ENCODE data around the gene NOXA1. TPM values are rescaled to one million over a fixed set of nuclear protein-coding genes. Genes with fewer than 3 reads are reported as not detected.

NOXA1 gene
- total RNA-seq, 1 donor = 0.36 TPM

DNA sequence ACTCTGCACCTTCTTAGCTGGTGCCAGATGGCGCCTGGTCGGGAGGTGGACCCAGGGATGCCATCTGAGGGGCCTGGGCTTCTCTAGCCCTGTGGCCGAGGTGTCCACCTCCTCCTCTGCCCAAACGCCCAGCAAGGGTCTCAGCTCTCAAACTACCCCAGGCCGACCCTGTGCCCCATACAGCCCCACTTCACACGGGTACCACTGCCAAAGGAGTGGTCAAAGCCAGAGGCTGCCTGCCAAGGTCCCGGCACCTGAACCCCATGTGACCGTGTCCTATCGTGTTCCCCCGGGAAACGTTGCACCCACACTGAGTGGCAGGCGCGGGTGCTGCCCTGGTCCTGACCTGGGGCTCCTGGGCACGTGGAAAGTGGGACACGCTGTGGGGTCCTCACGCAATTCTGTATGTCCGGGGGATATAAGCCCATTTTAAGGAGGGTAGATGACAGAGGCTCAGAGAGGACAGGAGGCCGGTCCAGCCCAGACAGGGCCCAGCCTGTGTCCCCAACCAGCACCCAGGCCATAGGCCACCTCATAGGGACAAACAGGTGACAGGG, 16.0 kb downstream of the NOXA1 start:
- H3K4me3 ChIP-seq (ENCODE audit: low read depth, low read length) = no peak overlapping the region
- DNase-seq (ENCODE audit: low read depth) = no peak
- TF ChIP-seq, protein P1, sequence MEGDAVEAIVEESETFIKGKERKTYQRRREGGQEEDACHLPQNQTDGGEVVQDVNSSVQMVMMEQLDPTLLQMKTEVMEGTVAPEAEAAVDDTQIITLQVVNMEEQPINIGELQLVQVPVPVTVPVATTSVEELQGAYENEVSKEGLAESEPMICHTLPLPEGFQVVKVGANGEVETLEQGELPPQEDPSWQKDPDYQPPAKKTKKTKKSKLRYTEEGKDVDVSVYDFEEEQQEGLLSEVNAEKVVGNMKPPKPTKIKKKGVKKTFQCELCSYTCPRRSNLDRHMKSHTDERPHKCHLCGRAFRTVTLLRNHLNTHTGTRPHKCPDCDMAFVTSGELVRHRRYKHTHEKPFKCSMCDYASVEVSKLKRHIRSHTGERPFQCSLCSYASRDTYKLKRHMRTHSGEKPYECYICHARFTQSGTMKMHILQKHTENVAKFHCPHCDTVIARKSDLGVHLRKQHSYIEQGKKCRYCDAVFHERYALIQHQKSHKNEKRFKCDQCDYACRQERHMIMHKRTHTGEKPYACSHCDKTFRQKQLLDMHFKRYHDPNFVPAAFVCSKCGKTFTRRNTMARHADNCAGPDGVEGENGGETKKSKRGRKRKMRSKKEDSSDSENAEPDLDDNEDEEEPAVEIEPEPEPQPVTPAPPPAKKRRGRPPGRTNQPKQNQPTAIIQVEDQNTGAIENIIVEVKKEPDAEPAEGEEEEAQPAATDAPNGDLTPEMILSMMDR (IDR thresholded peaks at IDR 0.05; ENCODE audit: insufficient read depth, low read length) = no peak

DNA sequence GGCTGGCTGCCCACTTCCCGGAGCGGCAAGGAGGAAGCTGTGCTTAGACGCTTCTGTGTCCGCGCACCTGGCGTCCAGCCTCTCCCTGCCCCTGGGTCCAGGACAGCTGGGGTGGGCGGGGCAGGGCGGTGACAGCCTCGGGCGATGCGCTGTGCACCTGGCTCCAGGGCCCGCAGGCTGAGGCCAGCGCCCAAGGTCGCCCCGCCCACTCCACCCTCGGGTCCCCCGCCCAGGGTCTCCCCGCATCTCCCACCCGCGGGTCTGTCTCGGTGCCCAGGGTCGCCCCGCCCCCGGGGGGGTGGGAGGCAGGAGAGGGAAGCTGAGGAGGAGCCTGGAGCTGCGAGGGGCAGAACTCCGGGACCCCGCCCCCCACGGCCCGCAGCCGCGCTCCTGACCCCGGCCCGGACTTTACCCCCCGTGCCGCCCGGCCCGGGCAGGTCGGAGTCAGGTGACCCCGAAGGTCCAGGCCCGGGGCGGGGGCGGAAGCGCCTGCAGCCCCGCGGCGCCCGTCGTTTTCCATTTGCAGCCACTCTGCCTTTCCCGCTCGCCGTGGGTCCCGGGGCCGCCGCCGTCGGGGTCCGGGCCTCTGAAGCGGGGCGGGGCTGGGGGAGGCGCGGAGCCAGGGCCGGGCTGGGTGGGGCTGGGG, 18.2 kb downstream of the NOXA1 start, which contains the start of gene ENTPD8:
TSS of gene ENTPD8 (minus strand) at position 69 of the 646 bp plus-strand sequence. CDS start 3,072 bp downstream, outside the sequence.
- TF ChIP-seq, protein P1 (IDR thresholded peaks at IDR 0.05; ENCODE audit: insufficient read depth, low read length) = no peak
- no peak for DNase-seq (ENCODE audit: low read depth)
- H3K4me3 ChIP-seq (ENCODE audit: low read depth, low read length) = peak within 1 kb of the TSS; percentile 17

DNA sequence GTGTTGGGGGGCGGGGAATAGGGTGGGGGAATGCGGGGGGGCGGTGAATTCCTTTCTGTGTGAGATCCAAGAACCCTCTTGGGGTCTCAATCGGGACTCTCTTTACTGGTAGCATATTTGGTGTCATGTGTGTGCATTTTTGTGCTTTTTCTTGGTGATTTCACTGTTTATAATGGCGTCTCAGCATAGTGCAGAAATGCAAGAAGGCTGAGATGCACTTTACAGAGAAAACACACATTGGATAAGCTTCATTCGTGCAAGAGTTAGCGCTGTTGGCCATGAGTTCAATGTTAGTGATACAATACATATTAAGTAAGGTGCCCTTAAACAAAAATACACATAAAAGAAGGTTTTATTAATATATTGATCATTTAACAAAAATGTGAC, 18.7 kb downstream of the NOXA1 start:
- TF ChIP-seq, protein P1 (IDR thresholded peaks at IDR 0.05; ENCODE audit: insufficient read depth, low read length) = no peak
- no peak overlapping the region for H3K4me3 ChIP-seq (ENCODE audit: low read depth, low read length)
- DNase-seq (ENCODE audit: low read depth) = no peak

DNA sequence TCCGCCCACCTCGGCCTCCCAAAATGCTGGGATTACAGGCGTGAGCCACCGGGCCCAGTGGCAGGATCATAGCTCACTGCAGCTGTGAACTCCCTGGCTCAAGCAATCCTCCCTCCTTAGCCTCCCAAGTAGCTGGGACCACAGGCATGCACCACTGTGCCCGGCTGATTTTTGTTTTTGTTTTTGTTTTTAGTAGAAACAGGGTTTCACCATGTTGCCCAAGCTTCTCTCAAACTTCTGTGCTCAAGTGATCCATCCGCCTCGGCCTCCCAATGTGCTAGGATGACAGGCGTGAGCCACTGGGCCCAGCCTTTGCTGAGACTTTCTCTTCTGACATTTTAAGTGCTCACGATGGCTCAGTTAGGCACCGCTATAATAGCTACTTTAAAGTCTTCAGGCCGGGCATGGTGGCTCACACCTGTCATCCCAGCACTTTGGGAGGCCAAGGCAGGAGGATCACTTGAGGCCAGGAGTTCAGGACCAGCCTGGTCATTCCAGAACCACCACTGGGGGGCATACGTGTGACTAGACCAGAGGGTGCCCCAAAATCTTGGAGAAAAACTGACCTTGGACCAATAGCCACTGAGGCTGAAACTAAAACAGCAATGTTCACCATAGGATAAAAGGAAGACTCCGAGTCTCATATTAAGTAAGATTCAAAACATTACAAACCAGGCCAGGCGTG, 21.1 kb downstream of the NOXA1 start:
- DNase-seq (ENCODE audit: low read depth) = no peak
- TF ChIP-seq, protein P1 (IDR thresholded peaks at IDR 0.05; ENCODE audit: insufficient read depth, low read length) = peak; percentile 5

DNA sequence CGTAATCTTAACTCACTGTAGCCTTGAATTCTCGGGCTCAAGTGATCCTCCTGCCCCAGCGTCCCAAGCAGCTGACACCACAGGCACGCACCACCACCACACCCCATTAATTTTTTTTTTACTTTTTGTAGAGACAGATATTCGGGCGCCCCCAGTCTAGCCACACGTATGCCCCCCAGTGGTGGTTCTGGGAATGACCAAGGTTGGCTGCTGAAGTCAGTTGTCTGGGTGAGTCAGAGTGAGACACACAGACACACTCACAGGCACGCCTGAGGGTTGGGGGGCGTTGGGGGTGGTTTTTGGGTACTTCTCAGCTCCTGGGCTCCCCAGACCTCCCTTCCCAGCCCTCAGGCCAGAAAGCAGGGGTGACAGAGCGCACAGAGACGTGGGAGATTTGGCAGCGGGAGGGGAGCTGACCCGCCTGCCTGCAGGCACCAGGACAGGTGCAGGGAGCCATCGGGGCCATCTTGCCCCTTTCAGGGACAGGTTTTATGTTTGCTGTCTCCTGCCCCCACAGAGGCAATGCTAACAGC, 22.1 kb downstream of the NOXA1 start:
- TF ChIP-seq, protein P1 (IDR thresholded peaks at IDR 0.05; ENCODE audit: insufficient read depth, low read length) = peak; percentile 89
- DNase-seq (ENCODE audit: low read depth) = peak; percentile 80
- H3K4me3 ChIP-seq (ENCODE audit: low read depth, low read length) = no peak overlapping the region

More for the DNA sequence above, 21.1 kb downstream of the NOXA1 start:
- H3K4me3 ChIP-seq (ENCODE audit: low read depth, low read length) = no peak overlapping the region

DNA sequence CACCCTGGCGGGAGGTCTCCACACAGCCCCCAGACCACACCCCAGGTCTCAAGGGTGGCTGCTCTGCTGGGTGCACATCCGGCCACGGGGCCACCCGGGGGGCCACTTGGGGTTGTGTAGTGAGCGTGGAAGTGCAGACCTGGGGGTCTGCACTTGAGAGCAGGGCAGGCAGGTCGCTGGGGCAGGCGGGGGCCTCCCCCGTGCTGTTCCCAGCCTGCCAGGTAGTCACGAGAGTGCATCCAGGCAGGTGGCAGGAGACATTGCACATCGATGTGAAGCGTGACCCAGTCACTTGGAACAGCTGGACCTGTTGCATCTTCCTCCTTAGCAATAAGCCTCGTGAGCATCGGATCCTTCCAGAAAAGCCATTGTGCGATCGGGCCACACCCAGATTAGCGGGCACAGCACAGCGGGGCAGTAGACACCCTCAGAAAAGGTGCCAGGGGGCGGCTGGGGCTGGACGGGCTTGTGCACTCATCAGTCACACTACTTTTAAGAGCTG, 22.8 kb downstream of the NOXA1 start:
- peak; percentile 40 for DNase-seq (ENCODE audit: low read depth)
- TF ChIP-seq, protein P1 (IDR thresholded peaks at IDR 0.05; ENCODE audit: insufficient read depth, low read length) = no peak
- H3K4me3 ChIP-seq (ENCODE audit: low read depth, low read length) = no peak overlapping the region
